ENCODE data around the gene FMC1.

FMC1 gene

DNA sequence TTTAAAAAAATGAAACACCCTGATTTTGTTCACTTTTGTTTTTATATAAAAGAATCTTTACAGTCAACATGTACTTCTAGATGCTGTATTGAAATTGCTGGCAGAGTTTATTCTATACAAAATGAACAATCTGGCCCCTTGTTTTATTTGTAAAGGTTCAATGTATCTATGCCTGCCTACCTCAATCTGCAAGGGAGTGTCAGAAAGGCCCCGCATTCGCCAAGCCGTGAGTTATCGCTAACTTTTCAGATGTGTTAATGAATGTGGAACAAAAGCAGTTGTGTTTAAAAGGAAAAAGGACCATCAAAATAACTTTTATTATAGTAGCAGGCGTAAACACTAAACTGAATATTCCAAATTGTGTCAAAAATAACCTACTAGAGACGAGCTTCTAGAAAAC, 33.1 kb downstream of the FMC1 start:
- DNase-seq (ENCODE audit: low spot score) = no peak

DNA sequence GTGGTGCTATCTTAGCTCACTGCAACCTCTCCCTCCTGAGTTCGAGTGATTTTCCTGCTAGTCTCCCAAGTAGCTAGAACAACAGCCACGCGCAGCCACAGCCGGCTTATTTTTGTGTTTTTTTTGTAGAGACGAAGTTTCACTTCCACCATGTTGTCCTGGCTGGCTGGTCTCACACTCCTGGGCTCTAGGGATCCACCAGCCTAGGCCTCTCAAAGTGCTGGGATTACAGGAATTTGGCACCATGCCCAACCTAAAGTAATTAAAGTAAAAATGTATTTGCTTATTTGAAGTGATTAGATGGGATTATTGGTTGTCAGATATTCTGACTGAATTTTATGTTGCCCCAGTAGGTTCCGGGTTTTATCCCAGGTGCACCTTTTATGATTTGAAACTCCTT, 41.3 kb downstream of the FMC1 start:
- DNase-seq (ENCODE audit: low spot score) = no peak

DNA sequence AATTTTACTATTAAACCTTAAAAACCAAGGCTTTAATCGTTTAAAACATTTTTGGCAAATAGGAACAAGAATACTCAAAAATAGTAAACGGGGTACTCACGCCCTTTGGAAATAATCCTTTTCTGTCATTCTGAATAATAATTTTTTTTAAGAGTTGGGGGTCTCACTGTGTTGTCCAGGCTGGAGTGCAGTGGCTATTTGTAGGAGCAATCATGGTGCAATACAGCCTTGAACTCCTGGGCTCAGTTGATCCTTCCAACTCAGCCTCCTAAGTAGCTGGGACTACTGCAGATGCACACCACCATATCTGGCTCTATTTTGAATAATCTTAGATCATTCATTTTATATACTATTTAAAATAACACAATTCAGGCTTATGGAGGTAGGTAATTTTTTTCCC, 43.5 kb downstream of the FMC1 start:
- no peak for DNase-seq (ENCODE audit: low spot score)

DNA sequence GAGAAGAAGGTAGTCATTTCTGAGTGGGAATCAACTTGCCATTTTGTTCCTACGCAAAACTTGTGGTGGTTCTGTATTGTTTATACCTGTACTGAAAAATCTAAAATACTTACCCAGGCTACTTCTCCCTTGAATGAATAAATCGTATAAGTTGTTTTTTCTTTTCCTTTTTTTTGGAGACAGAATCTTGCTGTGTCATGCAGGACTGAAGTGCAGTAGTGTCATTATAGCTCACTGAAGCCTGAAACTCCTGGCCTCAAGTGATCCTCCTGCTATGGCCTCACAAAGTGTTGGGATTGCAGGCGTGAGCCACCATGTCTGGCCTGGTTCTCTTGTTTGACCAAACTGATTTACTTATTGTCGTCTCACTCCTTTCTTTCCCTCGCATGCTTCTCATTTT, 46.5 kb downstream of the FMC1 start:
- DNase-seq (ENCODE audit: low spot score) = no peak

DNA sequence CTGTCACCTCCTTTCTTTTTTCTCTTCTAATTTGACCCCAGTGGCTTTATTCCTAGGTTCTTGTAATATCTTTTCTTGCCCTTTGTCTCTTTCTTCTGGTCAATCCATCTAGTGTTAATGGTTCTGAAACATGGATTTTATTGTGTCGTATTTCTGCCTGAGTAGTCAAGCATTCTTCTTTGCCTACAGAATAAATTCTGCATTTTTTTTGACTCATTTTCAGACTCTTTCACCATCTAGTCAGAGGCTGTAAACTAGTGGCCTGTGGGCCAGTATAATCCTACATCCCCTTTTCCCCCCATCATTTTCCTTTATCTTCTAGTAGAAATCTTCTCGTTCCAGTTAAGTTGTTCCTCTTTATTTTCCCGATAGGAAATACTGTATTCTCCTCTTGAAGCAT, 48.0 kb downstream of the FMC1 start:
- no peak for DNase-seq (ENCODE audit: low spot score)

DNA sequence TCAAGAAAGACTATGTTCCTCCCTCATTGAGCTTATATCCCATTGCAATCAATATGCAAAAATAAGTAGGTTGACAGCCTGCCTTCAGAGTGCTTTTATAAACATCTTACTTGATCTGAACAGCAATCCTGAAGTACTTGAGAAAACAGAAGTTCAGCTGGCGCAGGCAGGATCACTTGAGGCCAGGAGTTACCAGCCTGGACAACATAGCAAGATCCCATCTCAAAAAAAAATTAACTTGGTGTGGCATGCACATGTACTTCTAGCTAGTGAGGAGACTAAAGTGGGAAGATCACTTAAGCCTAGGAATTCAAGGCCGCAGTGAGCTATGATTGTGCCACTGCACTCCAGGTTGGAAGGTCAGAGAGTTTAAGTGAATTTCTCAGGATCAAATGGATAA, 48.6 kb downstream of the FMC1 start:
- DNase-seq (ENCODE audit: low spot score) = no peak

DNA sequence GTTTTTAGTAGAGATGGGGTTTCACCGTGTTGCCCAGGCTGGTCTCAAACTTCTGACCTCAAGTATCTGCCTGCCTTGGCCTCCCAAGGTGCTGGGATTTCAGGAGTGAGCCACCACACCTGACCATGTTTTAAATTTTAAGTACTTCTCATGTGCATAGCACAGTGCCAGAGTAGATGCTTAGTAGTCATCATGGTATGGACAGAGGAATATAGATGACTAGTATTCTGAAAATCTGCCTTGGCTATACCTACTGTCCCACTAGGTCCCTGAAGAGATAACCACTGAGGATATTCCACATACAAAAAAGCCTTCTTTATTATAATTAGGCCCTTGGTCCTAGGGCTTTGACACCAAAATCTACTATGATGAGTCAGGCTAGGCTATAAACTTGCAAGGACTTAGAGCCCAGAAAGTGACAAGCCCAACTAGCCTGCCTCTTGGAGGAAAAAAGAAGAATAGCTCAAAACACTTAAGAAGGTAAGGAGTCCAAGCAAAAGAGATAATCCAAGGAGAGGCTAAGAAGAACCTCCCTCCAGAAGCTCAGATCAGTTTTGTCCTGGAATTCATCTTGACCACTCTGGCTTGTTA, 52.6 kb downstream of the FMC1 start:
- DNase-seq (ENCODE audit: low spot score) = no peak

DNA sequence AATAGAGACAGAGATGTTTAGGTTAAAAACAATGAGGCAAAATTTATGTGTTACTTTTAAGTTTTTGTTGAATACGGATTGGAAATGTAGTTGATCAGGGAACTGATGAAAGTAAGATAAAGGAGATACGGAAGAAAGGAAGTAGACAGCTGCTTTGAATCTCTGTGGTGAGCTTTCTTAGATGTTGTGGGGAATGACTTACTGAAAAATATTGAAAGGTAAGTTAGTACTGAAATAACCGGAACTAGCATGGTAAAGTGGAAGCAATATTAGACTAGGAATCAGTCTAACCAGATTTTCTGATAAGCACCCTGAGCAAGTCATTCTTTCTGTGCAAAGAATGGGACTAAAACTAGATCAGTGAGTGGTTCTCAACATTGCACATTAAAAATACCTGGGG, 53.4 kb downstream of the FMC1 start:
- DNase-seq (ENCODE audit: low spot score) = no peak
